ENCODE measurements around the gene MBOAT2.

Gene MBOAT2

GRCh38 chr2:9033385-9034168, 30.1 kb upstream of the MBOAT2 start:
- ChIA-PET POLR2A (no interaction called here), CTCF (interaction anchor here (1.0 kb wide), 1 partner anchor 160 kb away, joined by 3 read pairs; no protein-coding TSS in a partner anchor)
- no peak for DNase-seq (ENCODE audit: extremely low spot score)
- TF ChIP-seq CTCF (IDR thresholded peaks at IDR 0.05; ENCODE audit: control extremely low read depth, extremely low read depth, low read depth, missing control alignments): no peak

GRCh38 chr2:9032536-9033255, 29.2 kb upstream of the MBOAT2 start:
- CTCF ChIA-PET: no interaction called here
- POLR2A ChIA-PET: no interaction called here
- DNase-seq (ENCODE audit: extremely low spot score): no peak
- no peak for TF ChIP-seq CTCF (IDR thresholded peaks at IDR 0.05; ENCODE audit: control extremely low read depth, extremely low read depth, low read depth, missing control alignments)

- CTCF ChIA-PET: no interaction called here
These were observed 28.6 kb upstream of the MBOAT2 start for GRCh38 chr2:9032121-9032520.

GRCh38 chr2:9031246-9031645, 27.8 kb upstream of the MBOAT2 start:
- DNase-seq (ENCODE audit: extremely low spot score): no peak
- ChIA-PET POLR2A (no interaction called here), CTCF (no interaction called here)
- no peak for TF ChIP-seq CTCF (IDR thresholded peaks at IDR 0.05; ENCODE audit: control extremely low read depth, extremely low read depth, low read depth, missing control alignments)

More at GRCh38 chr2:9032121-9032520, 28.6 kb upstream of the MBOAT2 start:
- no peak for DNase-seq (ENCODE audit: extremely low spot score)
- POLR2A ChIA-PET: no interaction called here
- no peak for TF ChIP-seq CTCF (IDR thresholded peaks at IDR 0.05; ENCODE audit: control extremely low read depth, extremely low read depth, low read depth, missing control alignments)

- ChIA-PET POLR2A (no interaction called here), CTCF (no interaction called here)
- TF ChIP-seq CTCF (IDR thresholded peaks at IDR 0.05; ENCODE audit: control extremely low read depth, extremely low read depth, low read depth, missing control alignments): no peak
- DNase-seq (ENCODE audit: extremely low spot score): no peak
These were observed 27.4 kb upstream of the MBOAT2 start for GRCh38 chr2:9030841-9031240.

- no peak for DNase-seq (ENCODE audit: extremely low spot score)
- TF ChIP-seq CTCF (IDR thresholded peaks at IDR 0.05; ENCODE audit: control extremely low read depth, extremely low read depth, low read depth, missing control alignments): no peak
- CTCF ChIA-PET: no interaction called here
- POLR2A ChIA-PET: no interaction called here
These were observed 26.7 kb upstream of the MBOAT2 start for GRCh38 chr2:9030190-9030589.

All from GM10248 (cell line).